ENCODE data around the gene GPR107.

The GPR107 gene

GRCh38 chr9:130101915-130102314 lies 48.2 kb downstream of the GPR107 start:
- TF ChIP-seq CTCF (IDR thresholded peaks at IDR 0.05), result no peak

- TF ChIP-seq CTCF (IDR thresholded peaks at IDR 0.05), result no peak
These were observed 50.9 kb downstream of the GPR107 start for GRCh38 chr9:130104491-130105193.

- TF ChIP-seq CTCF (IDR thresholded peaks at IDR 0.05), result no peak
These were observed 53.1 kb downstream of the GPR107 start for GRCh38 chr9:130106860-130107233.

DNA sequence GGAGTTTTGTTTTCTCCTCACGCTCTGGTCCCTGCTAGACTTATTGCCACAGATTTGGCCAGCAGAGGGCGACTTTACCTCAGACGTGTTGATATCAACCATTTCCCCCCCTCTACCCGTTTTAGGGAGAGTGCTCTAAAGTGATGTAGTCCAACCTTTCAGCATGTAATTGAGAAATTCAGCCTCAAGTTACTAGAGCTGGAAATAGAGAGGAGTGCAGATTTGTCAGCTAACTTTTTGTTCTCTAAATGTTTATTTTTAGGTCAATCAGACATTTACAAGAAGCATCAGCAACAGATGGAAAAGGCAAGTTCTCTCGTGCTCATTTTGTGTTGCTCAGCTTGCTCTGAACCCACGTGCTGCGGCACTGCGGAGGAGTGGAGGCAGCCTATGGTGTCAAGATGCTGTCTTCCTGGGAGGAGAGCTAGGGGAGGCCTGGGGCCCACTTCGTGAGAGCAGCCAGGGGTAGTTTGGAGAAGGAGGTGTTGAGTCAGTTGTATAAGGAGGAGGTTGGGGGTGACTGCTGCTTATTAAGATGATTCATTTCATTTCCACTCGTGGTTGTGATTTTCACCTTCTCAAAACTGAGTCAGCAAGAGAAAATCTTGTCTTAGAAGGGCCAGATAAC lies 53.6 kb downstream of the GPR107 start:
- peak; percentile 82 for TF ChIP-seq CTCF (IDR thresholded peaks at IDR 0.05)

DNA sequence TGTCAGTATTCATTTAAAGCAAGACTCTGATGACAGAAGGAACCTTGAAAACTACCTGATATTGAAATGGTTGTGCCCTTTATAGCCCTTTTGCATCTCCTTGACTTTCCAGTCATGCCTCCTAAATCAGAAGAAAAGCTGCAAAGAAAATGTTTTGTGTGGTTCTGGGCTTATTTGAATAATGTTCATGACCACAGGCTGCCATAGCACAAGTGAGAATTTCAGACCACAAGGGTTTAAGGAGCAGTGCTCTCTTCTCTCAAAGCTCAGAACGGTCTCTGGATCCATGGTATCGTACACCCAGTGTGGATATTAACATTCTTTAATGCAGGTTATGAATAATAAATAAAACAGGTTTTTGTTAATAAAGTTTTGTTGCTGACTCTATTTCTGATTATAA lies 54.2 kb downstream of the GPR107 start:
- TF ChIP-seq CTCF (IDR thresholded peaks at IDR 0.05), result no peak

- no peak for TF ChIP-seq CTCF (IDR thresholded peaks at IDR 0.05)
These were observed 56.5 kb downstream of the GPR107 start for GRCh38 chr9:130110166-130110565.

DNA sequence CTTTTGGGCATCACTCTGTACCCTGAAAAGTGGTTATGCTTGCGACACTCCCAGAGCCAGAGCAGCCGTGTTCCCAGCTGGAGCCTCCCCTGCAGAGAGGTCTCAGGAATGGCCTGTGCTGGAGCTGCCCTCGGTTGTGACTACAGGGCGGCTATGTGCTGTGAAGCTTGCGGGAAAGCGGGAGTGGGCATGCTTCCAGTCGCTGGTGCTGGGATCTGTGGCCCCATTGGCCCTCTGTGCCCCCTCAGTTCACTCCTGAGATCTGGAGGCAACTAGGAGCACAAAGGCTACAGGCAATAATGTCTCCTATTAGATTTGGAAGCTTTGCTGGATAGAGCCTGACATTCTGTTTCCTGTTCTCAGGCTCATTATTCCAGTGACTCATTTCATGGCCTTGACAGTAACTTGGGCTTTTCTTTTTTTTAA lies 56.9 kb downstream of the GPR107 start:
- TF ChIP-seq CTCF (IDR thresholded peaks at IDR 0.05), result no peak

Measured in LNCAP (cell line).